Peyer's patch (tissue), 4 donors: ENCODE results near the gene KIAA1755. TPM values are rescaled to one million over a fixed set of nuclear protein-coding genes. Genes with fewer than 3 reads are reported as not detected.
"Not testable (repeated sequence)": the region's sequence is repeated elsewhere in the genome, so short reads cannot be mapped to it uniquely, and the experiment has no call there.

ENCODE experiments used
- DNase-seq, 3 donors: peaks; one replicate each; pipeline ENCODE4 v3.0.0-alpha.2; 2017 to 2019
- H3K27ac ChIP-seq, 4 donors: fragments of 200-600 bp; sonication (generic); one replicate each; pipeline ENCODE4 v1.5.1; 2016 to 2019
- H3K27me3 ChIP-seq, 2 donors: fragments of 200-600 bp; sonication (generic); one replicate each; pipeline ENCODE4 v1.5.1; 2019
- H3K36me3 ChIP-seq, 3 donors: fragments of 200-600 bp; sonication (generic); one replicate each; pipeline ENCODE4 v1.5.1; 2016 to 2019
- H3K4me1 ChIP-seq, 4 donors: fragments of 200-600 bp; sonication (generic); one replicate each; pipeline ENCODE4 v1.5.1; 2016 to 2019
- H3K4me3 ChIP-seq, 4 donors: fragments of 200-600 bp; sonication (generic); 1 replicate in 3 of 4; 2 replicates in 1 of 4; pipeline ENCODE4 v1.5.1; 2016 to 2019; ENCODE audit warnings: mild to moderate bottlenecking in 1 of 4
- H3K9me3 ChIP-seq, 4 donors: fragments of 200-600 bp; sonication (generic); one replicate each; pipeline ENCODE4 v1.5.1; 2016 to 2019; ENCODE audit warnings: mild to moderate bottlenecking in 1 of 4
- POLR2A ChIP-seq, 2 donors: fragments of 450-650 bp; IDR thresholded peaks; one replicate each; pipeline ENCODE4 v1.5.1; 2017; ENCODE audit warnings: antibody characterized with exemption in 2 of 2, mild to moderate bottlenecking in 2 of 2, moderate library complexity in 2 of 2
- total RNA-seq, 4 donors: library from RNA; depleted of rRNA; stranded (reverse); fragments of >200 nt; gene quantifications; one replicate each; pipeline ENCODE4 v1.1.0, GENCODE V29; 2016
- TF ChIP-seq, protein P1 (sequence below), 6 experiments: fragments of 450-650 bp in 4 of 6; fragments of 200-600 bp in 2 of 6; sonication (generic) in 1 of 6; IDR thresholded peaks; one replicate each; pipeline ENCODE4 v1.5.1; 2017 to 2019; ENCODE audit warnings: antibody characterized with exemption in 6 of 6, mild to moderate bottlenecking in 3 of 6, moderate library complexity in 1 of 6

Gene KIAA1755
- total RNA-seq, 4 donors from 2014 or later: 0.35 to 4.1 (median 2.0) TPM

DNA sequence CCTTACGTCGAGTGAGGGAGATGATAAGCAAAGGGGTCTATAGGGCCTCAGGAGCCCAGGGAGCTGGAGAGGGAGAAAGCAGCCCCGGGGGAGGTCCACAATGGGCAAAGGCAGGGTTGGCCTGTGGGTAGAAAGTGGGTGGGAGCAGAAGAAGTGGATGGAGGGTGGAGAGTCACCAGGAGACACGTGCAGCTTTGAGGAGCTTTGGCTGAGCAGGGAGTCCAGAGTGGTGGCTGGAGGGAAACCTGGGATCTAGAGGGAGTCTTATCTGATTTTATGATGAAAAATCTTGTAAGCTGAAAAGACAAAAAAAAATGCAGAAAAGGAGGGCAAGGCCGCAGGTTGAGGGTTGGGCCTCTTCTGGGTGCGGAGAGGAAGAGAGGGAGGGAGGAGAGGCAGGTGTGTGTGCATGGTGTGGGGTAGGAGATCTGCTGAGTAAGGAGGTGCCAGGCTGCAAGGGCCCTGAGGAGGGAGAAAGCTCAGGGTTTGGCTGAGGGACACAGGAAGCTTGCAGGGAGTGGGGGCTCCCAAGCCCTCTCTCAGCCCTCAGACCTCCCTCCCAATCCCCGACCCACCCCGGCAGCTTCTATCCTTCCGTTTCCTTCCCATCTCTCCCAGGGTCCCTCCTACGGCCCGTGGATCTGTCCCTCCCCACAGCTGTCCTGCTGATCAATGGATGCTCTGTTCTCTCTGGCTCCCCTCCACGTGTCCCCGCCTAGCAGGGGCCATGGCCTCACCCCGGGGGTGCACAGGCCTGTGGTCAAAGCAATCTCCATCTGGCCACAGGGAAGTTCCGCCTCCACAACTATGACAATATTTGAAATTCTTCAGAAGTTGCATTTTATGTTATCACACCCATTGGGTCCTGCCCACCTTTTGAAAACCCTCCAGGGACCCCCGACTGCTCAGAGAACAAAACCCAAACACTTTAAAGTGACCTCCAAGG, 26.3 kb upstream of the KIAA1755 start:
- no peaks in the 10 kb centered on the region for H3K27me3 ChIP-seq
- H3K4me1 ChIP-seq: no peaks in the 10 kb centered on the region
- no peak overlapping the region for H3K4me3 ChIP-seq
- DNase-seq: no peak
- H3K9me3 ChIP-seq: no peaks in the 10 kb centered on the region
- H3K27ac ChIP-seq: no peak overlapping the region
- TF ChIP-seq, protein P1, sequence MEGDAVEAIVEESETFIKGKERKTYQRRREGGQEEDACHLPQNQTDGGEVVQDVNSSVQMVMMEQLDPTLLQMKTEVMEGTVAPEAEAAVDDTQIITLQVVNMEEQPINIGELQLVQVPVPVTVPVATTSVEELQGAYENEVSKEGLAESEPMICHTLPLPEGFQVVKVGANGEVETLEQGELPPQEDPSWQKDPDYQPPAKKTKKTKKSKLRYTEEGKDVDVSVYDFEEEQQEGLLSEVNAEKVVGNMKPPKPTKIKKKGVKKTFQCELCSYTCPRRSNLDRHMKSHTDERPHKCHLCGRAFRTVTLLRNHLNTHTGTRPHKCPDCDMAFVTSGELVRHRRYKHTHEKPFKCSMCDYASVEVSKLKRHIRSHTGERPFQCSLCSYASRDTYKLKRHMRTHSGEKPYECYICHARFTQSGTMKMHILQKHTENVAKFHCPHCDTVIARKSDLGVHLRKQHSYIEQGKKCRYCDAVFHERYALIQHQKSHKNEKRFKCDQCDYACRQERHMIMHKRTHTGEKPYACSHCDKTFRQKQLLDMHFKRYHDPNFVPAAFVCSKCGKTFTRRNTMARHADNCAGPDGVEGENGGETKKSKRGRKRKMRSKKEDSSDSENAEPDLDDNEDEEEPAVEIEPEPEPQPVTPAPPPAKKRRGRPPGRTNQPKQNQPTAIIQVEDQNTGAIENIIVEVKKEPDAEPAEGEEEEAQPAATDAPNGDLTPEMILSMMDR (IDR thresholded peaks at IDR 0.05): no peak
- no peaks in the 10 kb centered on the region for H3K36me3 ChIP-seq

DNA sequence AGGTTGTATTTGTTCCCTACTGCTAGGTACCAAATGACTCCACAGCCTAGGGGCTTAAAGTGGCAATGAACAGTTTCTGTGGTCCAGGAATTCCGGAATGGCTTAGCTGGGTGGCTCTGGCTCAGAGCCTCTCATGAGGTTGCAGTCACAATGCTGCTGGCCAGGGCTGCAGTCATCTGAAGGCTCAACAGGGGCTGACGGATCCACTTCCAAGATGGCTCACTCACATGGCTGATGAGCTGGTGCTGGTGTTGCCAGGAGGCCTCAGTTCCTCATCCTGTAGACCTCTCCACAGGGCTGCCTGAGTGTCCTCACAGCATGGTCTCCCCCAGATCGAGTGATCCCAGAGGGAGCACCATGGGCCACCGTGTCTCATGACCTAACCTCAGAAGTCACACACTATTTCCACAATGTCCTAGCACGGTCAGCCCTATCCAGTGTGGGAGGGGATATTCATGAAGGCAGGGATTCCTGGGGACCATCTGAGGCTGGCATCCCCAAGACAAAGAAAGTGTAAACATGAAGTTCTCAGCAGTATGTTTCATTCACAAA, 24.4 kb upstream of the KIAA1755 start:
- no peak overlapping the region for H3K4me3 ChIP-seq

DNA sequence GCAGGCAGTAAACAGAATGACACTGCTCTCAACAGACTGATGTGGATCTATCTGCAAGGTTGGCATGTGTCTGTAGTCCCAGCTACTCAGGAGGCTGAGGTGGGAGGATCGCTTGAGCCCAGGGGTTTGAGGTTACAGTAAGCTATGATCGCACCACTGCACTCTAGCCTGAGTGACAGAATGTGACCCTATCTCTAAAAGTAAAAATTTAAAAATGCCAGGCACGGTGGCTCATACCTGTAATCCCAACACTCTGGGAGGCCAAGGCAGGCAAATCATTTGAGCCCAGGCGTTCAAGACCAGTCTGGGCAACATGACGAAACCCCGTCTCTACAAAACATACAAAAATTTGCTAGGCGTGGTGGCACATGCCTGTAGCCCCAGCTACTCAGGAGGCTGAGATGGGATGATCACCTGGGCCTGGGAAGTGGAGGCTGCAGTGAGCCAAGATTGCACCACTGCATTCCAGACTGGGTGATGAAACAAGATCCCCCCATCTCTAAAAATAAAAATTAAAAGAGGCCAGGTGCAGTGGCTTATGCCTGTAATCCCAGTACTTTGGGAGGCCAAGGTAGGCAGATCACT, 23.6 kb upstream of the KIAA1755 start:
- H3K36me3 ChIP-seq, H3K27ac ChIP-seq, H3K27me3 ChIP-seq, DNase-seq, H3K4me3 ChIP-seq, H3K9me3 ChIP-seq, H3K4me1 ChIP-seq: not testable (repeated sequence)

More for the DNA sequence above, 24.4 kb upstream of the KIAA1755 start:
- Histone ChIP-seq H3K9me3 (no peaks in the 10 kb centered on the region), H3K27ac (no peak overlapping the region), H3K27me3 (no peaks in the 10 kb centered on the region), H3K4me1 (no peaks in the 10 kb centered on the region), H3K36me3 (no peaks in the 10 kb centered on the region)
- TF ChIP-seq, protein P1 (IDR thresholded peaks at IDR 0.05): no peak
- no peak for TF ChIP-seq POLR2A (IDR thresholded peaks at IDR 0.05)
- DNase-seq: no peak

DNA sequence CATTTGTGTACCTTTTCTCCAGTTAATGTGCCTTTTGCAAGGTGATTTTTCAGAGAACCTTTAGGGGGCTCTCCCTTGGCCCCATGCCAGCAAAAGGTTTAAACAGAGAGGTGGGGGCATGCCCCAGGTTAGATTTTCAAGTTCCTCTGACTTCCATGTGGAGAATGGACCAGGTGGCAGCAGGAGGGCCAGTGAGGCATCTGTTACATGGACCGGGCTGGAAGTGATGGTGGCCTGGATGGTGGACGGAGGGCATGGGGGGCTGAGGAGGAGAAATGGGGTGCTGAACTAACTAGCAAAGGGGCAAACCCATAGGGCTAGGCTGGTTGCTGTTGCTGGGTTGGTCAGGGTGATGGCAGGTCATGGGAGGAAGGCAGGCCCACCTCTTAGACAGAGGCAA, 22.7 kb upstream of the KIAA1755 start:
- TF ChIP-seq, protein P1 (IDR thresholded peaks at IDR 0.05): no peak
- no peak for TF ChIP-seq POLR2A (IDR thresholded peaks at IDR 0.05)
- Histone ChIP-seq H3K9me3 (no peaks in the 10 kb centered on the region), H3K4me1 (no peaks in the 10 kb centered on the region), H3K4me3 (no peak overlapping the region), H3K27ac (no peak overlapping the region), H3K27me3 (no peaks in the 10 kb centered on the region), H3K36me3 (no peaks in the 10 kb centered on the region)
- DNase-seq: no peak

DNA sequence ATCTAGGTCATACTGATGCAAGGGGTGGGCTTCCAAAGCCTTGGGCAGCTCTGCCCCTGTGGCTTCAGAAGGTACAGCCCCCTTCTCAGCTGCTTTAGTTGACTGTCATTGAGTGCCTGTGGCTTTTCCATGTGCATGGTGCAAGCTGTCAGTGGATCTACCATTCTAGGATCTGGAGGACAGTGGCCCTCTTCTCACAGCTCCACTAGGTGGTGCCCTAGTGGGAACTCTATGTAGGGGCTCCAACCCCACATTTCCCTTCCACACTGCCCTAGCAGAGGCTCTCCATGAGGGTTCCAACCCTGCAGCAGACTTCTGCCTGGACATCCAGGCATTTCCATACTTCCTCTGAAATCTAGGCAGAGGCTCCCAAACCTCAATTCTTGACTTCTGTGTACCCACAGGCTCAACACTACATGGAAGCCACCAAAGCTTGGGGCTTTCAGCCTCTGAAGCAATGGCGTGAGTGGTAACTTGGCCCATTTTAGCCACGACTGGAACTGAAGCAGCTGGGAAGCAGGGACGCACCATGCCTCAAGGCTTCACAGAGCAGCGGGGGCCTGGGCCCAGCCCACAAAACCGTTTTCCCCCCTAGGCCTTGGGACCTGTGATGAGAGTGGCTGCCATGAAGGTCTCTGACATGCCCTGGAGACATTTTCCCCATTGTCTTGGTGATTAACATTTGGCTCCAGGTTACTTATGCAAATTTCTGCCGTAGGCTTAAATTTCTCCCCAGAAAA, 20.8 kb upstream of the KIAA1755 start:
- not testable (repeated sequence) for H3K27me3 ChIP-seq, DNase-seq, H3K4me3 ChIP-seq, H3K27ac ChIP-seq, H3K4me1 ChIP-seq, H3K9me3 ChIP-seq, H3K36me3 ChIP-seq

DNA sequence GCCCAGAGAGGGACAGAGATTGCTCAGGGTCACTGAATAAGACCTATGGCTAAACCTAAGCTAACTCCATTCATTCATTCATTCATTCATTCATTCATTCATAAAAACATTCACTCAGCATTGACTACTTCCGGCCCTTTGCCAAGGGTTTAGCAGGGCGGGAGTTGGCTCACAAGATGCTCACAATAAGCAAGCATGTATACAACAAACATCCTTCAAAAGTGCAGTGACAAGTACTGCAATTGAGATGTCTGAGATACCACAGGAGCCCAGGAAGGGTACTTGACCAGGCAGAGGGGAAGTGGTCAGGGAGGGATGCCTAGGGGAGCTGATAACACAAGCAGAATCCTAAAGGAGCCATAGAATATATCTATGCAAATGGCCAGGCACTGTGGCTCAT, 18.2 kb upstream of the KIAA1755 start:
- TF ChIP-seq POLR2A (IDR thresholded peaks at IDR 0.05): no peak
- TF ChIP-seq, protein P1 (IDR thresholded peaks at IDR 0.05): no peak
- Histone ChIP-seq H3K4me1 (no peaks in the 10 kb centered on the region), H3K9me3 (no peaks in the 10 kb centered on the region), H3K36me3 (no peaks in the 10 kb centered on the region), H3K27me3 (no peaks in the 10 kb centered on the region), H3K4me3 (no peak overlapping the region), H3K27ac (no peak overlapping the region)
- DNase-seq: no peak
